Naive B cell (primary cell): Measurements from ENCODE around the gene ANXA8. TPM values are rescaled to one million over a fixed set of nuclear protein-coding genes. Genes with fewer than 3 reads are reported as not detected.

ENCODE experiments used
- ATAC-seq, 2 donors: fragments of 150-1000 bp; cut with Tn5 transposase; 2 replicates each; pipeline ENCODE4 v1.10.0; 2021; ENCODE audit warnings: low read depth in 2 of 2, mild to moderate bottlenecking in 2 of 2, moderate library complexity in 2 of 2
- DNase-seq: peaks from one replicate; pipeline ENCODE4 v3.0.0; 2022
- H3K27ac Mint-ChIP-seq, 6 donors: one replicate each; pipeline ENCODE4 v1.8.0; 2020 to 2022; ENCODE audit warnings: mild to moderate bottlenecking in 6 of 6, mixed read lengths in 6 of 6, moderate library complexity in 5 of 6, inconsistent platforms in 2 of 6
- H3K27me3 Mint-ChIP-seq, 3 donors: one replicate each; pipeline ENCODE4 v1.8.0; 2021 to 2022; ENCODE audit warnings: mixed read lengths in 3 of 3, mild to moderate bottlenecking in 1 of 3
- H3K36me3 Mint-ChIP-seq, 2 donors: one replicate each; pipeline ENCODE4 v1.8.0; 2020 to 2022; ENCODE audit warnings: mixed read lengths in 2 of 2, inconsistent platforms in 1 of 2, mild to moderate bottlenecking in 1 of 2
- H3K4me1 Mint-ChIP-seq, 3 donors: one replicate each; pipeline ENCODE4 v1.8.0; 2020 to 2022; ENCODE audit warnings: mixed read lengths in 3 of 3, inconsistent platforms in 1 of 3, mild to moderate bottlenecking in 1 of 3, moderate library complexity in 1 of 3
- H3K4me3 Mint-ChIP-seq, 8 donors: one replicate each; pipeline ENCODE4 v1.8.0; 2020 to 2022; ENCODE audit warnings: mild to moderate bottlenecking in 8 of 8, mixed read lengths in 8 of 8, moderate library complexity in 8 of 8, inconsistent platforms in 2 of 8
- H3K9me3 Mint-ChIP-seq, 7 donors: one replicate each; pipeline ENCODE4 v1.8.0; 2020 to 2022; ENCODE audit warnings: mixed read lengths in 7 of 7, mild to moderate bottlenecking in 5 of 7, inconsistent platforms in 2 of 7, moderate library complexity in 1 of 7
- polyA plus RNA-seq, 6 donors: library from polyadenylated mRNA; unstranded; fragments of 300-500 nt; fragmentation: Illumina TruSeq; gene quantifications; one replicate each; pipeline ENCODE4 v1.2.3, GENCODE V29; 2021; ENCODE audit warnings: low read depth in 6 of 6

The ANXA8 gene
- polyA plus RNA-seq, 6 donors from 2014 or later = not detected

DNA sequence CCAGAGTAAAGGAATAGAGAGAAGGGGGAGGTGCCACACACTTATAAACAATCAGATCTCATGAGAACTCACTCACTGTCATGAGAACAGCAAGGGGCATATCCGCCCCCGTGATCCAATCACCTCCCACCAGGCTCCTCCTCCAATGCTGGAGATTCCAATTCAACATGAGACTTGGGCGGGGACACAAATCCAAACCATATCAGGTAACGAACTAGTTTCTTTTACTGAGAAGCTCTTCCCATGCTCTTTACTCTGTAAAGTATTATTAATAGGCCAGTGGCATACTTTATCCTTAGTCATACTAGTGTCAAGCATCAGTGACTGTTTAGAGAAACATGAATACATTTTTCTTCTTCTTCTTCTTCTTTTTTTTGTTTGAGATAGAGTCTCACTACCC is 60.4 kb downstream of the ANXA8 start:
- no peaks in the 10 kb centered on the region for H3K4me1 Mint-ChIP-seq
- no peak for ATAC-seq
- peaks cover 0 to 6% (median 0%) of the 10 kb centered on the region in 3 donors for H3K27me3 Mint-ChIP-seq
- peaks cover 0 to 12% (median 0%) of the 10 kb centered on the region in 7 donors for H3K9me3 Mint-ChIP-seq
- no peak overlapping the region for H3K4me3 Mint-ChIP-seq
- H3K36me3 Mint-ChIP-seq = no peaks in the 10 kb centered on the region
- no peak for DNase-seq
- H3K27ac Mint-ChIP-seq = no peak overlapping the region

DNA sequence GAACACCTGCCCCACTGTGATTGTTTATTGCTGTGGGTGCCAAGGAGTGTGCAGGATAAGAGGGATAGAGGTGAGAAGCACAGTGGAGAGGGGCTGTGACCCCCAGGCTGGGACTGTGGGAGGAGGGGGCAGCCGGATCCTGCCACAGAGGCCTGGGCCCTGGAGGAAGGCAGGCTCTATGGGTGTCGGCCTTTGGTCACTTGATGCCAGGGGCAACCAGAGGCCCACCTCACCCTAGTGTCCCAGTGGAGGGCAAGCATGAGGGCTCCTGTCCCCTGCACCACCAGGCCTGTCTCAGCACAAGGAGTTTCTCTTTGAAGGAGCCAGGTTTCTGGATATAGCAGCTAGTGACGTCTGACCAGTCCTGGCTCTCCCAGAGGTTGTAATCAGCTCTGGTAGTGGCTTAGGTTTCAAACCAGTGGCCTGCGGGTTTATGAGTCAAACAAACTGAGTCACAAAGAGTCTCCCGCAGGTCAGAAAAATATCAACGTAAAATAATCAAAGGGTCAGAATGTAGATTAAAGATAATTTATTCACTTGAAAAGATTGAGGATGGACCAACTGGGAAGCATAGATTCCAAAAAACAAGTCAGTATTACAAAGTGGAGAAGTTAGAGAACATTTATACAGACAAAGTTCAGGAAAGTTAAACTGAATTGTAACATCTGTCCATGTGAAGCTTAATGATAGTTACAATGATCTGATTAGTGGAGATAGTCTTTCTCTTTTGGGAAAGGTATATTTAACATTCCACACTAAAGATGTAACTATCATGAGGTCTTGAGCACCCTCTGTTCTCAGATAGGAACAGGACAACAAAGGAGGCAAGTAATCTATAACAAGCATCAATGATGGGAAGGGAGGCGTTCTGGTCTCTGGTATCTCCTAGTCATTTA is 62.6 kb downstream of the ANXA8 start:
- DNase-seq (no peak), ATAC-seq (no peak)
- Mint-ChIP-seq H3K4me3 (no peak overlapping the region), H3K4me1 (no peaks in the 10 kb centered on the region), H3K27ac (no peak overlapping the region), H3K9me3 (peaks cover 0 to 3% (median 0%) of the 10 kb centered on the region in 7 donors), H3K27me3 (peaks cover 0 to 6% (median 0%) of the 10 kb centered on the region in 3 donors), H3K36me3 (no peaks in the 10 kb centered on the region)

DNA sequence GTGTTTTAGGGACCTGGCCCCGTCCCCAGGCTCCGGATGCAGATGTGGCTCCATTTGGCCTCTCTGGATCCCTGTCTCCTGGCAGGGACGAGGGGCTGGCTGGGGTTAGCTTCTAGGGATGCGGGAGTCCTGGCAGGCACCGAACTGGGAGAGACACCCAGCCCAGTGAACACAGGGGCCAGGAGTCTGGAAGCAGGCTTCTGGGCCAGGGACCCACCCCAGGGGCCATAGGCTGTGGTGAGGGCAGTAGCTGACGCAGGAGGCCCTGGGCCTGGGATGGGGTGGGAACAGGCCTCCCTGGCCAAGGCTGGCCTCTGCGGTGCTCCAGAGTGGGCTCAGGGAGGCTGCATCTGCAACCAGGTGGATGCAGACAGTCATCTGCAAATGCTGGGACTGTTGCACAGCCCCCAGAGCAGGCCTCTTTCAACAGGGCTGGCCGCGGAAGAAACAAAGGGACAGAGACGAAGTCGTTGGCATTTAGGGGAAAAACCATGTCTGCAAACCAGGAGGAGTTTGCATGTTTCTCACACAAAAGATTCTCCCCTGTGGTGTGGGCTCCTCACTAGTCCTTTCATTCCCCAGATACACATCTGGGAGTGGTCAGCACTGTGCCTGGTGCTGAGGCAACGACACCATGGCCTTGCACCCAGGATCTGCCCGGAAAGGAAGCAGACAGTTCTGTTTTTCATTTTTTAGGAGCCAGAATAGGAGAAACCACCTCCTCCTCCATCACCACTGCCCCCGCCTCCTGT is 63.4 kb downstream of the ANXA8 start:
- Mint-ChIP-seq H3K36me3 (no peaks in the 10 kb centered on the region), H3K4me1 (no peaks in the 10 kb centered on the region), H3K4me3 (no peak overlapping the region), H3K27ac (no peak overlapping the region), H3K9me3 (peaks cover 0 to 3% (median 0%) of the 10 kb centered on the region in 7 donors), H3K27me3 (peaks cover 0 to 6% (median 0%) of the 10 kb centered on the region in 3 donors)
- no peak for DNase-seq
- no peak for ATAC-seq

DNA sequence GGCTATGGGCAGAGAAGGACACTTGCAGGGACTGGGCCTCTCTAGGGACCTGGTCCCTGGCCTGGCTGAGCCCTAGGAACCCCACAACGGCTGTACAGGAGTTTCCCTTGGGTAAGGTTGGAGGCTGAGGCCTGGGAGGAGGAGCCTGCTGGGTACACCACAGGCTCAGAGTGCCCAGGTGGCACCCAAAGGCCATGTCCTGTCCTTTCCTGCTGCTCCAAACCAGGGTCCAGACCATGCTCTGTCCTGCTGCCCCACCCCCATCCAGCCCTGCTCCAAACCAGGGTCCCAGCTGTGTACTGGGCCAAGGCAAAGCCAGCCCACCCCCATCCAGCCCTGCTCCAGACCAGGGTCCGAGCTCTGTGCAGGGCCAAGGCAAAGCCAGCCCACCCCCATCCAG is 64.5 kb downstream of the ANXA8 start:
- ATAC-seq = no peak
- no peak for DNase-seq
- Mint-ChIP-seq H3K36me3 (no peaks in the 10 kb centered on the region), H3K27ac (no peak overlapping the region), H3K9me3 (peaks cover 0 to 3% (median 0%) of the 10 kb centered on the region in 7 donors), H3K4me1 (no peaks in the 10 kb centered on the region), H3K27me3 (peaks cover 0 to 6% (median 0%) of the 10 kb centered on the region in 3 donors), H3K4me3 (no peak overlapping the region)

DNA sequence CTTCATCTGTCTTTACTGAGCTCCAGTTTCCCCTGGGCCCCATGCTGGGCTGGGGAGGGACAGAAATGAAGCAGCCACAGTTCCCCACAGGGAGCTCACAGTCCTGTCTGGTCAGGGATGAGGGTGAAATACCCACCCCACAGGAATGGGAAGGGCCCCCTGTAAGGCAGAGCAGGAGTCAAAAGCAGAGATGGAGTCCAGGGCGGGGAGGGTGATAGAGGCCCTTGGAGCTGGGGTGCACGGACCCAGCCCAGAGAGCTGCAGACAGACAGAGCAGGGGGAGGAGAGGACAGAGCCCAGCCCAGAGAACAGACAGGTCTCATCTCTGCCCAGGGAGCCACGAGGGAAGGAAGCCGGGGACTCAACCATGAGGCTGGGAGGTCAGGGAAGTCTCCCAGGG is 64.9 kb downstream of the ANXA8 start:
- ATAC-seq (no peak), DNase-seq (no peak)
- peaks cover 0 to 6% (median 0%) of the 10 kb centered on the region in 3 donors for H3K27me3 Mint-ChIP-seq
- H3K9me3 Mint-ChIP-seq = peaks cover 0 to under 1% (median 0%) of the 10 kb centered on the region in 7 donors
- H3K27ac Mint-ChIP-seq = no peak overlapping the region
- H3K4me1 Mint-ChIP-seq = no peaks in the 10 kb centered on the region
- H3K4me3 Mint-ChIP-seq = no peak overlapping the region
- H3K36me3 Mint-ChIP-seq = no peaks in the 10 kb centered on the region

DNA sequence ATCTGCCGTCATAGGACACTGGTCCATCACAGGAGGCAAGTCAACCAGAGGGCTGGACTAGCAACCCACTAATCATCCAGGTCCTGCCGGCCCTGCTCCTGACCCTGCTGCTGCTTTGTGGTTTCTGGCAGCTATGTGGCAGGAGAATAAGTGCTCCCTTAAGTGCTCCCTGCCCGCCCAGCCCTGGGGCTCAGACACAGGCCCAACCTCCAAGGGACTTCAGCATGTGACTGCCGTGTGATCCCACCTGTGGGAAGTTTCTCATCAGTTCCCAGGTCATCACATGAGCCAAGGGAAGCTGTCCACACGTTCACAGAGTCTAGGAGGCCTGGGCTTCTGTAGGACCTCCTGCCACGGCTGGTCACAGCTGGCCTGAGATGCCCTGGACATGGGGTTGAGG is 65.6 kb downstream of the ANXA8 start:
- peaks cover 0 to 6% (median 0%) of the 10 kb centered on the region in 3 donors for H3K27me3 Mint-ChIP-seq
- H3K36me3 Mint-ChIP-seq = no peaks in the 10 kb centered on the region
- ATAC-seq (no peak), DNase-seq (no peak)
- H3K4me1 Mint-ChIP-seq = no peaks in the 10 kb centered on the region
- H3K4me3 Mint-ChIP-seq = no peak overlapping the region
- H3K9me3 Mint-ChIP-seq = no peaks in the 10 kb centered on the region
- H3K27ac Mint-ChIP-seq = no peak overlapping the region

Other genes with a start within 250 kb of the ANXA8 start
- gene GDF10, start 183.9 kb downstream of the ANXA8 start, polyA plus RNA-seq = not detected
- gene GDF2, start 161.7 kb downstream of the ANXA8 start, polyA plus RNA-seq = not detected
- gene RBP3, start 135.8 kb downstream of the ANXA8 start, polyA plus RNA-seq = not detected
- gene ZNF488, start 99.8 kb downstream of the ANXA8 start, polyA plus RNA-seq = not detected
- not detected for gene FAM25G, start 7.6 kb upstream of the ANXA8 start, polyA plus RNA-seq
- under 1 TPM in 5 of 6 donors, not detected in 1; 0.12 to 0.65 (median 0.40) TPM for gene AGAP9, start 39.5 kb upstream of the ANXA8 start, polyA plus RNA-seq